RWPE1 (cell line): ENCODE data around the gene GBP6.

Experiments
- CTCF ChIA-PET: fragments of 350-600 bp; sonication (Branson Sonifier 250); formaldehyde crosslinking; extraction: SDS; loops from one replicate; lab custom pipeline; 2021; lab: Yijun Ruan, JAX
- POLR2A ChIA-PET: fragments of 400-600 bp; formaldehyde crosslinking; extraction: SDS; loops from one replicate; lab custom pipeline; 2020; ENCODE audit warnings: antibody characterized with exemption; ENCODE audit not compliant: low non-redundant PET; lab: Yijun Ruan, JAX
- DNase-seq: peaks from one replicate; pipeline ENCODE4 v3.0.0; 2012; ENCODE audit warnings: low spot score
- H3K27ac ChIP-seq: fragments of 450-650 bp; 2 replicates; pipeline ENCODE4 v1.5.1; 2017
- TF ChIP-seq, protein P1 (sequence below): fragments of 450-650 bp; conservative IDR thresholded peaks from 2 replicates; pipeline ENCODE4 v1.5.1; 2017; ENCODE audit warnings: low read depth, mild to moderate bottlenecking

Gene GBP6

GRCh38 chr1:89355056-89355455 is 8.8 kb upstream of the GBP6 start:
- ChIA-PET POLR2A (no interaction called here), CTCF (interaction anchor here (0.6 kb wide), 1 partner anchor 236 kb away, joined by 4 read pairs; no protein-coding TSS in a partner anchor)
- no peak overlapping the region for H3K27ac ChIP-seq
- DNase-seq: no peak
- TF ChIP-seq, protein P1, sequence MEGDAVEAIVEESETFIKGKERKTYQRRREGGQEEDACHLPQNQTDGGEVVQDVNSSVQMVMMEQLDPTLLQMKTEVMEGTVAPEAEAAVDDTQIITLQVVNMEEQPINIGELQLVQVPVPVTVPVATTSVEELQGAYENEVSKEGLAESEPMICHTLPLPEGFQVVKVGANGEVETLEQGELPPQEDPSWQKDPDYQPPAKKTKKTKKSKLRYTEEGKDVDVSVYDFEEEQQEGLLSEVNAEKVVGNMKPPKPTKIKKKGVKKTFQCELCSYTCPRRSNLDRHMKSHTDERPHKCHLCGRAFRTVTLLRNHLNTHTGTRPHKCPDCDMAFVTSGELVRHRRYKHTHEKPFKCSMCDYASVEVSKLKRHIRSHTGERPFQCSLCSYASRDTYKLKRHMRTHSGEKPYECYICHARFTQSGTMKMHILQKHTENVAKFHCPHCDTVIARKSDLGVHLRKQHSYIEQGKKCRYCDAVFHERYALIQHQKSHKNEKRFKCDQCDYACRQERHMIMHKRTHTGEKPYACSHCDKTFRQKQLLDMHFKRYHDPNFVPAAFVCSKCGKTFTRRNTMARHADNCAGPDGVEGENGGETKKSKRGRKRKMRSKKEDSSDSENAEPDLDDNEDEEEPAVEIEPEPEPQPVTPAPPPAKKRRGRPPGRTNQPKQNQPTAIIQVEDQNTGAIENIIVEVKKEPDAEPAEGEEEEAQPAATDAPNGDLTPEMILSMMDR: no peak

- TF ChIP-seq, protein P1: no peak
- no peak for DNase-seq
- H3K27ac ChIP-seq: no peak overlapping the region
- CTCF ChIA-PET: interaction anchor here (0.7 kb wide), 1 partner anchor 239 kb away, joined by 3 read pairs; no protein-coding TSS in a partner anchor
- POLR2A ChIA-PET: no interaction called here
Measured at GRCh38 chr1:89356658-89357400, 7.0 kb upstream of the GBP6 start.

DNA sequence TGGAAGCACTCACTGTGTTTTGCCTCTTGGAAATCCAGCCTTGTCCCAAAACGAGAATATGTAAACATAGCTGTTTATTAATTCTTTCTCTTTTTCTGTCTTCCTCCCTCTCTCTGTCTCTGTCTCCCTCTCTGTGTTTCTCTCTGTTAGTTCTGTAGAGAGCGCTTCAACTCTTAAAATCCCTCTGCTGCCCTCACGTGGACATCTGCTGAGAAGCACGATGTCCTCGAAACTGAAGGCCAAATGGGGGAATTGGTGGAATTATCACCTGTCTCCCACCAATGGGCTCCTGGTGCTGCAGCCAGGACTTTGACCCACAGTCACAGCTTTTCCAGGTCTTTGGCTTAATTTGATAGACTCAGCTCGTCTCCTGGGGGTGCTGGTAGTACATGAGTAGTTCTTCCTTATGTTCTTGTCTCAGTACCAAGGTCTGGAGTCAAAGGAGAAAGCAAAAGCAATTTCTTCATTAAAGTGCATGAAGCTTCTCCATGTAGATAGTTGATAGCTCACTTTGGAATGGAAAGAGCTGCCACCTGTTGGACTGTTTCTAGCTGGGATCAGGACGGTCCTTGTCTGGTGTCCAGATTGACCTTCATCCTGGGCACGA is 5.5 kb upstream of the GBP6 start:
- ChIA-PET CTCF (interaction anchor here (0.5 to 2.0 kb wide), 4 partner anchors 9 to 385 kb away, joined by 3 to 8 read pairs (median 3); no protein-coding TSS in a partner anchor), POLR2A (no interaction called here)
- TF ChIP-seq, protein P1: peak; percentile 81
- peak; percentile 51 for DNase-seq
- H3K27ac ChIP-seq: no peak overlapping the region

GRCh38 chr1:89360716-89361115 is 3.1 kb upstream of the GBP6 start:
- TF ChIP-seq, protein P1: no peak
- CTCF ChIA-PET: no interaction called here

GRCh38 chr1:89361681-89362080 is 2.2 kb upstream of the GBP6 start:
- ChIA-PET POLR2A (no interaction called here), CTCF (no interaction called here)
- no peak for DNase-seq
- TF ChIP-seq, protein P1: no peak
- no peak overlapping the region for H3K27ac ChIP-seq

More at GRCh38 chr1:89360716-89361115, 3.1 kb upstream of the GBP6 start:
- H3K27ac ChIP-seq: no peak overlapping the region
- POLR2A ChIA-PET: no interaction called here
- no peak for DNase-seq

DNA sequence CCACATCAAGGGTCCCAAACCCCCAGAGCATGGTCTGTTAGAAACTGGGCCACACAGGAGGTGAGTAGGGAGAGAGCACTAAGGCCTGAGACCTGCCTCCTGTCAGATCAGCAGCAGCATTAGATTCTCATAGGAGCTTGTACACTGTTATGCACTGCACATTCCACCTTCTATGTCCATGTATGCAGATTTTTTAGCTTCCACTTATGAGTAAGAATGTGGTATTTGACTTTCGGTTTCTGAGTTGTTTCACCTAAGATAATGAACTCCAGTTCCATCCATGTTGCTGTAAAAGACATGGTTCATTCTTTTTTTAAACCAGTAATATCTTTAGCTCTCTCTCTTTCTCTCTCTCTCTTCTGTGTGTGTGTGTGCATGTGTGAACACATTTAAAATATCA is 663 bp upstream of the GBP6 start:
- CTCF ChIA-PET: no interaction called here
- H3K27ac ChIP-seq: no peak overlapping the region
- TF ChIP-seq, protein P1: no peak
- POLR2A ChIA-PET: no interaction called here
- DNase-seq: no peak
